GM23338 (cell line): Measurements from ENCODE around the gene ITGB3. TPM values are rescaled to one million over a fixed set of nuclear protein-coding genes. Genes with fewer than 3 reads are reported as not detected.

ENCODE experiments used
- ATAC-seq: fragments of 200-7000 bp; cut with Tn5 transposase; 3 replicates; pipeline ENCODE4 v1.9.1; 2020
- DNase-seq: peaks from one replicate; pipeline ENCODE4 v3.0.0-alpha.2; 2015; ENCODE audit warnings: low spot score
- H2AFZ ChIP-seq: fragments of 200-600 bp; sonication (generic); 2 replicates; pipeline ENCODE4 v1.8.0; 2016; ENCODE audit warnings: antibody characterized with exemption, mild to moderate bottlenecking, moderate library complexity
- H3F3A ChIP-seq: fragments of 200-600 bp; sonication (generic); replicated peaks from 2 replicates; pipeline ENCODE4 v1.8.0; 2017; ENCODE audit warnings: antibody characterized with exemption, mixed run types, low read depth
- H3K27ac ChIP-seq: fragments of 200-600 bp; sonication (generic); 2 replicates; pipeline ENCODE4 v1.6.1; 2016; ENCODE audit warnings: low read depth
- H3K27me3 ChIP-seq: fragments of 200-600 bp; sonication (generic); 2 replicates; pipeline ENCODE4 v1.8.0; 2016; ENCODE audit warnings: mild to moderate bottlenecking, mixed run types, moderate library complexity; ENCODE audit not compliant: insufficient read depth
- H3K36me3 ChIP-seq: fragments of 200-600 bp; sonication (generic); 2 replicates; pipeline ENCODE4 v1.8.0; 2016; ENCODE audit warnings: mild to moderate bottlenecking; ENCODE audit not compliant: insufficient read depth
- H3K4me1 ChIP-seq: fragments of 200-600 bp; sonication (generic); 2 replicates; pipeline ENCODE4 v1.8.0; 2016; ENCODE audit warnings: mild to moderate bottlenecking, moderate library complexity; ENCODE audit not compliant: insufficient read depth
- H3K4me2 ChIP-seq: fragments of 200-600 bp; sonication (generic); 2 replicates; pipeline ENCODE4 v1.7.1; 2017; ENCODE audit warnings: mixed run types
- H3K4me3 ChIP-seq: fragments of 200-600 bp; sonication (generic); 2 replicates; pipeline ENCODE4 v1.6.1; 2016; ENCODE audit warnings: mixed run types
- H3K79me2 ChIP-seq: fragments of 200-600 bp; sonication (generic); replicated peaks from 2 replicates; pipeline ENCODE4 v1.8.0; 2017; ENCODE audit warnings: mild to moderate bottlenecking; ENCODE audit not compliant: insufficient read depth
- H3K9me2 ChIP-seq: fragments of 200-600 bp; sonication (generic); 2 replicates; pipeline ENCODE4 v1.8.0; 2017; ENCODE audit not compliant: insufficient read depth
- H4K20me1 ChIP-seq: fragments of 200-600 bp; sonication (generic); replicated peaks from 2 replicates; pipeline ENCODE4 v1.8.0; 2017; ENCODE audit warnings: mild to moderate bottlenecking; ENCODE audit not compliant: insufficient read depth
- H3K27ac Mint-ChIP-seq: 2 replicates; pipeline ENCODE4 v1.8.0; 2020; ENCODE audit warnings: inconsistent platforms, mild to moderate bottlenecking, moderate library complexity, mixed read lengths
- H3K27me3 Mint-ChIP-seq: 3 replicates; pipeline ENCODE4 v1.8.0; 2022; ENCODE audit warnings: low read depth, mild to moderate bottlenecking, moderate library complexity, mixed read lengths, inconsistent platforms; ENCODE audit not compliant: insufficient read depth, poor library complexity
- H3K36me3 Mint-ChIP-seq: 3 replicates; pipeline ENCODE4 v1.8.0; 2021; ENCODE audit warnings: low read depth, mild to moderate bottlenecking, inconsistent platforms, moderate library complexity, mixed read lengths
- H3K4me1 Mint-ChIP-seq: 3 replicates; pipeline ENCODE4 v1.8.0; 2020; ENCODE audit warnings: mild to moderate bottlenecking, inconsistent platforms, mixed read lengths
- H3K4me3 Mint-ChIP-seq: 3 replicates; pipeline ENCODE4 v1.8.0; 2021; ENCODE audit warnings: moderate library complexity, mild to moderate bottlenecking, inconsistent platforms, mixed read lengths
- H3K9me3 Mint-ChIP-seq: 3 replicates; pipeline ENCODE4 v1.8.0; 2020; ENCODE audit warnings: moderate library complexity, mild to moderate bottlenecking, inconsistent platforms, mixed read lengths
- CREB1 ChIP-seq: fragments of 250-450 bp; sonication (Bioruptor Pico); IDR thresholded peaks from 2 replicates; pipeline ENCODE4 v1.5.0; 2020; ENCODE audit warnings: low read depth, mild to moderate bottlenecking, moderate library complexity
- CTCF ChIP-seq, 2 experiments: fragments of 200-600 bp in 1 of 2; sonication (generic) in 1 of 2; conservative IDR thresholded peaks; 2 replicates each; pipeline versions ENCODE4 v1.5.1 to v1.6.1; 2016 to 2017; ENCODE audit warnings: antibody characterized with exemption in 2 of 2, low read depth in 2 of 2, mild to moderate bottlenecking in 2 of 2, moderate library complexity in 1 of 2
- ETS1 ChIP-seq: IDR thresholded peaks from 2 replicates; pipeline ENCODE4 v1.6.1; 2016; ENCODE audit warnings: antibody characterized with exemption
- EZH2 ChIP-seq: fragments of 200-600 bp; sonication (generic); IDR thresholded peaks from one replicate; pipeline ENCODE4 v1.8.0; 2017; ENCODE audit warnings: antibody characterized with exemption, mild to moderate bottlenecking, low read depth; ENCODE audit not compliant: unreplicated experiment
- POLR2AphosphoS5 ChIP-seq: IDR thresholded peaks from 2 replicates; pipeline ENCODE4 v1.6.1; 2016; ENCODE audit warnings: antibody characterized with exemption, low read depth
- REST ChIP-seq: IDR thresholded peaks from one replicate; pipeline ENCODE4 v1.6.1; 2018; ENCODE audit warnings: antibody characterized with exemption; ENCODE audit not compliant: unreplicated experiment
- STAT1 ChIP-seq: IDR thresholded peaks from one replicate; pipeline ENCODE4 v1.6.1; 2016; ENCODE audit warnings: antibody characterized with exemption; ENCODE audit not compliant: unreplicated experiment
- ZNF331 ChIP-seq: fragments of 250-450 bp; sonication (Bioruptor Pico); IDR thresholded peaks from 2 replicates; pipeline ENCODE4 v1.5.0; 2020; ENCODE audit warnings: low read depth, mild to moderate bottlenecking, moderate library complexity
- ZNF462 ChIP-seq: fragments of 250-450 bp; sonication (Bioruptor Pico); IDR thresholded peaks from 2 replicates; pipeline ENCODE4 v1.5.0; 2020; ENCODE audit warnings: mild to moderate bottlenecking, moderate library complexity
- polyA plus RNA-seq: library from polyadenylated mRNA; unstranded; fragments of >200 nt; fragmentation: Nextera tagmentation; extraction: Ambion mirVana; gene quantifications from 2 replicates; pipeline ENCODE4 v1.2.1, GENCODE V29; 2016
- total RNA-seq: library from RNA; depleted of rRNA; stranded (reverse); fragments of >200 nt; shearing (Covaris generic); gene quantifications from 2 replicates; pipeline ENCODE4 v1.2.3, GENCODE V29; 2014

ITGB3 gene
- total and polyA plus RNA-seq, 2 experiments from 2014 or later, result 0.52 TPM; not detected in 1

- H3K27me3 Mint-ChIP-seq, result peaks cover 7% of the 10 kb centered on the region
- H3K4me1 Mint-ChIP-seq, result peaks cover 2% of the 10 kb centered on the region; the same call in 1 of the 3 replicates
- no peaks in the 10 kb centered on the region for H4K20me1 ChIP-seq
- no peaks in the 10 kb centered on the region for H3K79me2 ChIP-seq
- H2AFZ ChIP-seq, result no peak overlapping the region
- H3K4me3 Mint-ChIP-seq, result no peak overlapping the region
- no peak overlapping the region for H3K4me3 ChIP-seq
- DNase-seq (no peak), ATAC-seq (no peak)
- no peaks in the 10 kb centered on the region; the same call in 1 of the 2 replicates for H3K36me3 ChIP-seq
- no peak overlapping the region for H3K27ac ChIP-seq
- H3F3A ChIP-seq, result no peaks in the 10 kb centered on the region
- TF ChIP-seq ZNF462, result no peak
- H3K9me2 ChIP-seq, result peaks cover 10% of the 10 kb centered on the region; the same call in 1 of the 2 replicates
- H3K4me2 ChIP-seq, result no peak overlapping the region
- peaks cover 15% of the 10 kb centered on the region for H3K9me3 Mint-ChIP-seq
- peaks cover 8% of the 10 kb centered on the region for H3K36me3 Mint-ChIP-seq
- no peaks in the 10 kb centered on the region for H3K4me1 ChIP-seq
- H3K27me3 ChIP-seq, result no peaks in the 10 kb centered on the region
- no peak overlapping the region; the same call in 1 of the 2 replicates for H3K27ac Mint-ChIP-seq
These were observed 13.2 kb downstream of the ITGB3 start for GRCh38 chr17:47266782-47267181.

GRCh38 chr17:47267354-47267828, 13.8 kb downstream of the ITGB3 start:
- H3K36me3 Mint-ChIP-seq, result peaks cover 8% of the 10 kb centered on the region
- H3K9me2 ChIP-seq, result peaks cover 10% of the 10 kb centered on the region; the same call in 1 of the 2 replicates
- no peaks in the 10 kb centered on the region for H3F3A ChIP-seq
- DNase-seq, result no peak
- no peak for ATAC-seq
- no peak overlapping the region for H3K4me2 ChIP-seq
- H4K20me1 ChIP-seq, result no peaks in the 10 kb centered on the region
- H3K27ac ChIP-seq, result no peak overlapping the region
- H3K27me3 Mint-ChIP-seq, result peaks cover 3% of the 10 kb centered on the region
- no peaks in the 10 kb centered on the region for H3K27me3 ChIP-seq
- H3K27ac Mint-ChIP-seq, result no peak overlapping the region
- H3K4me1 Mint-ChIP-seq, result 0 out of 3 replicates have a peak, but pooled peaks cover 2% of the 10 kb centered on the region
- no peak overlapping the region for H2AFZ ChIP-seq
- no peak overlapping the region for H3K4me3 ChIP-seq
- no peaks in the 10 kb centered on the region; the same call in 1 of the 2 replicates for H3K36me3 ChIP-seq
- H3K9me3 Mint-ChIP-seq, result peaks cover 15% of the 10 kb centered on the region
- H3K79me2 ChIP-seq, result no peaks in the 10 kb centered on the region
- H3K4me1 ChIP-seq, result no peaks in the 10 kb centered on the region
- H3K4me3 Mint-ChIP-seq, result no peak overlapping the region
- no peak for TF ChIP-seq ZNF331 (CRISPR knock-in tag)
- TF ChIP-seq ETS1, result no peak
- TF ChIP-seq CREB1 (CRISPR knock-in tag), result no peak
- TF ChIP-seq STAT1, result no peak
- no peak for TF ChIP-seq POLR2AphosphoS5
- no peak for TF ChIP-seq CTCF (conservative IDR thresholded peaks at IDR 0.05; ENCODE audit: low read depth in 2 of 2)
- TF ChIP-seq REST, result no peak
- TF ChIP-seq EZH2, result no peak
